Neural cell (in vitro differentiated cells): ENCODE data around the gene ZDHHC23. TPM values are rescaled to one million over a fixed set of nuclear protein-coding genes. Genes with fewer than 3 reads are reported as not detected.

ENCODE experiments used
- H2AFZ ChIP-seq: fragments of 200-600, 300-800 bp; sonication (generic), shearing (Covaris generic); 2 replicates; pipeline ENCODE4 v1.6.0; 2014; ENCODE audit warnings: low read depth, mild to moderate bottlenecking, antibody characterized with exemption, low read length, moderate library complexity
- H3F3A ChIP-seq: fragments of 200-600 bp; shearing (Covaris generic); 2 replicates; pipeline ENCODE4 v1.6.1; 2016; ENCODE audit warnings: mild to moderate bottlenecking, moderate library complexity, mixed read lengths, antibody characterized with exemption, low read length; ENCODE audit not compliant: insufficient read depth, poor library complexity, severe bottlenecking
- H3K27ac ChIP-seq: fragments of 200-600, 300-800 bp; sonication (generic), shearing (Covaris generic); 2 replicates; pipeline ENCODE4 v1.5.1; 2014; ENCODE audit warnings: mild to moderate bottlenecking, low read length, moderate library complexity
- H3K27me3 ChIP-seq: fragments of 300-800, 200-600 bp; sonication (generic), shearing (Covaris generic); 2 replicates; pipeline ENCODE4 v1.6.0; 2014; ENCODE audit warnings: mild to moderate bottlenecking, low read depth, low read length, moderate library complexity; ENCODE audit not compliant: insufficient read depth
- H3K36me3 ChIP-seq: fragments of 300-800, 200-600 bp; sonication (generic), shearing (Covaris generic); 2 replicates; pipeline ENCODE4 v1.5.1; 2014; ENCODE audit warnings: mild to moderate bottlenecking, antibody characterized with exemption, low read length, moderate library complexity; ENCODE audit not compliant: insufficient read depth
- H3K4me2 ChIP-seq: fragments of 300-800, 200-600 bp; sonication (generic), shearing (Covaris generic); 2 replicates; pipeline ENCODE4 v1.6.0; 2014; ENCODE audit warnings: mild to moderate bottlenecking, low read length
- H3K4me3 ChIP-seq: fragments of 300-800, 200-600 bp; sonication (generic), shearing (Covaris generic); 2 replicates; pipeline ENCODE4 v1.5.1; 2014; ENCODE audit warnings: mild to moderate bottlenecking, low read length, moderate library complexity
- H3K79me2 ChIP-seq: fragments of 200-600 bp; shearing (Covaris generic); replicated peaks from 2 replicates; pipeline ENCODE4 v1.6.0; 2014; ENCODE audit warnings: mild to moderate bottlenecking, low read length, moderate library complexity; ENCODE audit not compliant: insufficient read depth
- H3K9ac ChIP-seq: fragments of 300-800, 200-600 bp; sonication (generic), shearing (Covaris generic); 2 replicates; pipeline ENCODE4 v1.6.1; 2016; ENCODE audit warnings: mild to moderate bottlenecking, low read length, mixed read lengths
- H3K9me2 ChIP-seq: fragments of 200-600 bp; shearing (Covaris generic); 2 replicates; pipeline ENCODE4 v1.6.1; 2016; ENCODE audit warnings: mild to moderate bottlenecking, low read length, mixed read lengths; ENCODE audit not compliant: insufficient read depth
- H3K9me3 ChIP-seq: fragments of 200-600, 300-800 bp; sonication (generic), shearing (Covaris generic); 2 replicates; pipeline ENCODE4 v1.6.1; 2016; ENCODE audit warnings: mild to moderate bottlenecking, mixed run types, low read length, moderate library complexity, mixed read lengths
- H4K20me1 ChIP-seq: fragments of 200-600 bp; shearing (Covaris generic); 2 replicates; pipeline ENCODE4 v1.6.1; 2016; ENCODE audit warnings: mild to moderate bottlenecking, mixed run types; ENCODE audit not compliant: insufficient read depth
- CTCF ChIP-seq: fragments of 450-650 bp; IDR thresholded peaks from 2 replicates; pipeline ENCODE4 v1.5.1; 2014; ENCODE audit warnings: antibody characterized with exemption, mild to moderate bottlenecking, moderate library complexity; ENCODE audit not compliant: poor library complexity, severe bottlenecking
- EP300 ChIP-seq: fragments of 450-650 bp; conservative IDR thresholded peaks from 2 replicates; pipeline ENCODE4 v1.6.1; 2014; ENCODE audit warnings: antibody characterized with exemption, mild to moderate bottlenecking, moderate library complexity; ENCODE audit not compliant: poor library complexity, severe bottlenecking
- EZH2 ChIP-seq: fragments of 200-600, 300-800 bp; shearing (Covaris generic), sonication (generic); IDR thresholded peaks from 2 replicates; pipeline ENCODE4 v1.6.1; 2014; ENCODE audit warnings: antibody characterized with exemption, low read length, borderline replicate concordance, mild to moderate bottlenecking; ENCODE audit not compliant: insufficient read depth, poor library complexity, severe bottlenecking
- MXI1 ChIP-seq: fragments of 450-650 bp; conservative IDR thresholded peaks from 2 replicates; pipeline ENCODE4 v1.6.1; 2014; ENCODE audit warnings: antibody characterized with exemption, mild to moderate bottlenecking; ENCODE audit not compliant: poor library complexity, severe bottlenecking
- POLR2AphosphoS5 ChIP-seq: IDR thresholded peaks from 2 replicates; pipeline ENCODE4 v1.6.1; 2012
- RAD21 ChIP-seq: fragments of 450-650 bp; conservative IDR thresholded peaks from 2 replicates; pipeline ENCODE4 v1.6.1; 2014; ENCODE audit warnings: antibody characterized with exemption, mild to moderate bottlenecking, moderate library complexity
- REST ChIP-seq: IDR thresholded peaks from 2 replicates; pipeline ENCODE4 v1.6.1; 2012; ENCODE audit warnings: borderline replicate concordance
- SMC3 ChIP-seq: fragments of 450-650 bp; conservative IDR thresholded peaks from 2 replicates; pipeline ENCODE4 v1.6.1; 2014; ENCODE audit warnings: antibody characterized with exemption, mild to moderate bottlenecking, moderate library complexity; ENCODE audit not compliant: poor library complexity
- TAF1 ChIP-seq: IDR thresholded peaks from 2 replicates; pipeline ENCODE4 v1.6.1; 2012; ENCODE audit warnings: low read depth
- polyA plus RNA-seq: library from polyadenylated mRNA; depleted of rRNA; stranded (reverse); fragments of >200 nt; gene quantifications from 2 replicates; pipeline ENCODE4 v1.2.3, GENCODE V29; 2014

The ZDHHC23 gene
- polyA plus RNA-seq, 1 donor from 2014 or later = 11.5 TPM

GRCh38 chr3:113908133-113908532 is 39.7 kb upstream of the ZDHHC23 start:
- no peak for TF ChIP-seq EP300
- no peak for TF ChIP-seq REST
- no peak for TF ChIP-seq MXI1
- TF ChIP-seq EZH2 = no peak
- TF ChIP-seq RAD21 = no peak
- H3K4me2 ChIP-seq = no peak overlapping the region
- H4K20me1 ChIP-seq = no peaks in the 10 kb centered on the region
- H3K27ac ChIP-seq = no peak overlapping the region
- H3K36me3 ChIP-seq = no peaks in the 10 kb centered on the region
- no peaks in the 10 kb centered on the region for H3K79me2 ChIP-seq
- no peaks in the 10 kb centered on the region for H3K9me3 ChIP-seq
- no peak overlapping the region for H3K9ac ChIP-seq
- H3K4me3 ChIP-seq = no peak overlapping the region
- H3K27me3 ChIP-seq = no peaks in the 10 kb centered on the region
- H3K9me2 ChIP-seq = no peaks in the 10 kb centered on the region
- no peak overlapping the region for H2AFZ ChIP-seq
- no peaks in the 10 kb centered on the region for H3F3A ChIP-seq

- Histone ChIP-seq H3K4me3 (no peak overlapping the region), H3K27me3 (no peaks in the 10 kb centered on the region), H3K27ac (no peak overlapping the region), H3K9me2 (no peaks in the 10 kb centered on the region), H2AFZ (no peak overlapping the region), H3K9ac (no peak overlapping the region), H3K79me2 (no peaks in the 10 kb centered on the region), H3K9me3 (no peaks in the 10 kb centered on the region), H3K4me2 (no peak overlapping the region), H3K36me3 (no peaks in the 10 kb centered on the region), H4K20me1 (no peaks in the 10 kb centered on the region), H3F3A (no peaks in the 10 kb centered on the region)
- TF ChIP-seq CTCF (no peak), POLR2AphosphoS5 (no peak), MXI1 (no peak), SMC3 (no peak), TAF1 (no peak), RAD21 (no peak), EP300 (no peak), REST (no peak), EZH2 (no peak)
These were observed 36.8 kb upstream of the ZDHHC23 start for GRCh38 chr3:113910966-113911365.
